GM18508 (cell line): ENCODE data around the gene BCL2L11.
"Not testable (repeated sequence)": the region's sequence is repeated elsewhere in the genome, so short reads cannot be mapped to it uniquely, and the experiment has no call there.

Experiments used
- ATAC-seq: cut with Tn5 transposase; IDR thresholded peaks from one replicate; pipeline ENCODE4 v1.9.1; 2021; ENCODE audit warnings: moderate number of reproducible peaks; ENCODE audit not compliant: insufficient read depth, unreplicated experiment

The BCL2L11 gene, protein sequence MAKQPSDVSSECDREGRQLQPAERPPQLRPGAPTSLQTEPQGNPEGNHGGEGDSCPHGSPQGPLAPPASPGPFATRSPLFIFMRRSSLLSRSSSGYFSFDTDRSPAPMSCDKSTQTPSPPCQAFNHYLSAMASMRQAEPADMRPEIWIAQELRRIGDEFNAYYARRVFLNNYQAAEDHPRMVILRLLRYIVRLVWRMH

DNA sequence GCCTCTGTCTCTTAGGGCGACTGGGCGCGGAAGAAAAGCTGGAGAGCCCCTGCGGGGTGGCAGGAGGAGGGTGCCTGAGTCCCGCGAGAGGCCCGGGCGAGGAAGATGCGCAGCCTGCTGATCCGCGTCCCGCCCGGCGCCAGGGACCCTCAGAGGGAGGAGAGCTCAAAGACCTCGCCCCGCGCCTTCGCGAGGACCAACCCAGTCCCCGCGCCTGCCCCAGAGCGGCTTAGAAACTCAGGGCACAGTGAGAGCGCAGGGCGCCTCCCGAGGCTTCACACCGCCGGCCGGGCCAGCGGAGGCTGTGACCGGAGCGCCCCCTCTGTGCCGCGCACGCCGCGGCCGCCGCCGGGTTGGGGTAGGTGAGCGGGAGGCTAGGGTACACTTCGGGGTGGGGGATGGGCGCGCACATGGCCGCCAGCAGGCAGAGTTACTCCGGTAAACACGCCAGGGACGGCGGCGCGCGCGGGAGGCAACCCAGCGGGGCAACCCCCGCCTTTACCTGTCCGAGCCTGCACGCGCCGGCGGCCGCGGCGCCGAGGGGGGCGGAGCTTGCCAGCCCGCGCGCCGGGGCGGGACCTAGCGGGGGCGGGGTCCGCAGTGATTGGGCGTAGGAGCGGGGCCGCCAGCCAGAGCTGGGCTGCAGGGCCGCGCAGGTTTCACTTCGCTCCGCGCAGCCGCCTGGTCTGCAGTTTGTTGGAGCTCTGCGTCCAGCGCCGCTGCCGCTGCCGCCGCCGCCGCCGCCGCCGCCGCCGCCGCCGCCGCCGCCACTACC lies at the start of gene BCL2L11:
TSS of gene BCL2L11 (plus strand) at position 662 of the 775 bp plus-strand sequence. CDS start 2,832 bp downstream, outside the sequence.
- no peak for ATAC-seq

DNA sequence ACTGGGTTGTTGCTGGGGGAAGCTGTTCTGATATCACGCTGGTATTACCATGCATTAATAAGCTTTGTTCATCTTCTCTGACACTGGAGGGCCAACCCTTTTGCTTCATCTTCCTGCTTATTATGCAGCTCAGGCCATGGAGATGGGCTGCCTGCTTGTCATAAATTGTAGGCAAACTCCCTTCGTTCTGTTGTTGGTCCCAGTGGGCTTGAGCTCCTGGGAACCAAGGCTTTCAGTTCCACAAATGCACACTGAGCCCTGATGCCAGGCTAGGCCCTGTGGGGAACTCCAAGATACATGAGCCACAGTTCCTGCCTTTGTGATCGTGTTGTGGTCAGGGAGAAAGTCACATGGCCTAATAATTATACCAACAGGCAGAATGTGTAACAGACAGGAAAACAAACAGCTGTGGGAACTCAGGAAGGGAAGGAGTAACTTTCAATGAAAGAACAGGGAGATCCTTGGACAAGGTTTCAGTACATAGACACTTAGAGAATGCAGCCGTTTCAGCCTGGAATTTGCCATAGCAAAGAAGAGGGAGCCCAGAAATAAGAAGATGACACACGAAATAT lies 49.0 kb upstream of the BCL2L11 start:
- no peak for ATAC-seq

DNA sequence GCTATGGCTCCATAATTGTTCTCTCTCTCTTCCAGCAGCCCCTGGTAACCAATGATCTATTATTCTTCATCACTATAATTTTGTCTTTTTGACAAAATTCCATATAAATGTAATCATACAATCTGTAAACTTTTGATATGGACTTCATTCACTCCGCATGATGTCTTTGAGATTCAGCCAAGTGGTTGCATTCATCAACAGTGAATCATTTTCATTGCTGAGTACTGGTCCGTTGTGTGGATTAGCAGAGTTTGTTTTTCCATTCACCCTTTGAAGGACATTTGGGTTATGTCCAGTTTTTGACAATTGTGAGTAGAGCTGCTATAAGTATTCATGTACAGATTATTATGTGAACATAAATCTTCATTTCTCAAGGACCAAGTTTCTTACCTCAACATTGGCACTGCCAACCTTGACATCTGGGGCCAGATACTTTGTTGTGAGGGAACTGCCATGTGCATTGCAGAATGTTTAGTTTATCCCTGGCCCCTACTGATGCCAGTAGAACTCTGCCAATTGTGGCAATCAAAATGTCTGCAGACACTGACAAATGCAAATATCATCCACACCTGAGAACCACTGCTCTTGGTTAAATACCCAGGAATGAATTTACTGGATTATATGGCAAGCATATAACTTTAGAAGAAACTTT lies 48.4 kb upstream of the BCL2L11 start:
- ATAC-seq: no peak

DNA sequence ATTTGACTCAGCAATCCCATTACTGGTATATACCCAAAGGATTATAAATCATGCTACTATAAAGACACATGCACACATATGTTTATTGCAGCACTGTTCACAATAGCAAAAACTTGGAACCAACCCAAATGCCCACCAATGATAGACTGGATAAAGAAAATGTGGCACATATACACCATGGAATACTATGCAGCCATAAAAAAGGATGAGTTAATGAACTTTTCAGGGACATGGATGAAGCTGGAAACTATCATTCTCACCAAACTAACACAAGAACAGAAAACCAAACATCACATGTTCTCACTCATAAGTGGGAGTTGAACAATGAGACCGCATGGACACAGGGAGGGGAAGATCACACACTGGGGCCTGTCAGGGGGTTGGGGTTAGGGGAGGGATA lies 38.1 kb upstream of the BCL2L11 start:
- ATAC-seq: not testable (repeated sequence)

DNA sequence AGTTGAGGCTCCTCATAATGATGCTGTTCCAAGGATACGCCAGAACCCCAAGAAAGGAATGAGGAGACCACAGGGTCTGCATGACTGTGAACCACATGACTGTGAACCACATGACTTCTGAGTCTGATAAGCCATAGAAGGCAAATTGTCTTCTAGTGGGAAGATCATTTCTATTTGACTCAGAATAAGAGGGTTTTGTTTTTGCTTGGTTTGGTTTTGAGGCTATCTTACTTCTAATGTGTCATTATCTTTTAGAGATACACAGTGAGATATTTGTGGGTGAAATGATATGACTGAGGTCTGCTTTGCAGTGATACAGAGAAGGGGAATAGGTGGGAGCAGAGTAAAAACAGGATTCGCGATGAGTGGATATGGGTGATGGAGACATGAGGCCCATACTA lies 28.9 kb upstream of the BCL2L11 start:
- ATAC-seq: no peak

DNA sequence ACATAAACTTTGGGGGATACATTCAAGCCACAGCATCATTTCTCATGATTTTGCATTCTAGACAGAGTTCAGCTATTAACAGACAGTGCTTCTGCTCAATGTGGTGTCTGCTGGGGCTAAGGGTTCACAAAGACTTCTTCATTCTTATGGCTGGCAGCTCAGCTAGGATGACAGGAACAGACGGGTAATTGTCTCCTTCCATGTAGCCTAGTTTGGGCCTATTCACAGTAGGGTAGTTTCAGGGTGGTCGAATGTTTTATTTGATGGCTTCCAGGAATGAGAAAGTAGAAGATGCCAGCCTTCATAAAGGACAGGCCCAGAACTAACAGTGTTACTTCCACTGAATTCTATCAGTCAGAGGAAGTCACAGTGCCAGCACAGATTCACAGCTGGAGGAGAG lies 26.0 kb upstream of the BCL2L11 start:
- no peak for ATAC-seq

DNA sequence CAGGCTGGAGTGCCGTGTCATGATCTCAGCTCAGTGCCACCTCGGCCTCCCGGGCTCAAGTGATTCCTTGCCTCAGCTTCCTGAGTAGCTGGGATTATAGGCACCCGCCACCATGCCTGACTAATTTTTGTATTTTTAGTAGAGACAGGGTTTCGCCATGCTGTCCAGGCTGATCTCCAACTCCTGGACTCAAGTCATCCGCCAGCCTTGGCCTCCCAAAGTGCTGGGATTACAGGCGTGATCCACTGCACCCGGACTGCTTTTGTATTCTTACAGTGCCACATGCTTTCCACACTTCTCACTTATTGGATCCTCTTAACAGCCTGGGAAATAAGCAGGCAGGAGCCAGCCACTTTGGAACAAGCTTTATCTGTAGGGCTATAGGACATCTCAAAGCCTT lies 25.3 kb upstream of the BCL2L11 start:
- ATAC-seq: no peak

DNA sequence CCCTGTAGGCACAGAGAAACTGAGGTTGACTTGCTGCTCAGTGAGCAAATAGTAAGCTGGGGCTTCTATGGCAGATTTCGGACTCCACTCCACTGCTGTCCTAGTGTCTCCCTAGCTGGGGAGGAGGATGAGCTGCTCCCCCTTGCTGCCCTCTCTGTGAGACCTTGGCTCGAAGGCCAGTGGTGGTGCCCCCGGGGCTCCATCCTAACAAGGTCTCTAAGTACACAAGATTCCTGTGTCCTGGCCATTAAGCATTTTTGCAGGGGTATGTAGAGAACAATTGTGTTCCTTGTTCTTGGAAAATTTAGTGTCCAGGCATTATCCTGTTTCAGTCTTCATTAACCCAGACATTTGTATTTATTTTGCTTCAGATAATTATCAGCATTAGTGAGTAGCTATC lies 21.3 kb upstream of the BCL2L11 start:
- ATAC-seq: no peak

DNA sequence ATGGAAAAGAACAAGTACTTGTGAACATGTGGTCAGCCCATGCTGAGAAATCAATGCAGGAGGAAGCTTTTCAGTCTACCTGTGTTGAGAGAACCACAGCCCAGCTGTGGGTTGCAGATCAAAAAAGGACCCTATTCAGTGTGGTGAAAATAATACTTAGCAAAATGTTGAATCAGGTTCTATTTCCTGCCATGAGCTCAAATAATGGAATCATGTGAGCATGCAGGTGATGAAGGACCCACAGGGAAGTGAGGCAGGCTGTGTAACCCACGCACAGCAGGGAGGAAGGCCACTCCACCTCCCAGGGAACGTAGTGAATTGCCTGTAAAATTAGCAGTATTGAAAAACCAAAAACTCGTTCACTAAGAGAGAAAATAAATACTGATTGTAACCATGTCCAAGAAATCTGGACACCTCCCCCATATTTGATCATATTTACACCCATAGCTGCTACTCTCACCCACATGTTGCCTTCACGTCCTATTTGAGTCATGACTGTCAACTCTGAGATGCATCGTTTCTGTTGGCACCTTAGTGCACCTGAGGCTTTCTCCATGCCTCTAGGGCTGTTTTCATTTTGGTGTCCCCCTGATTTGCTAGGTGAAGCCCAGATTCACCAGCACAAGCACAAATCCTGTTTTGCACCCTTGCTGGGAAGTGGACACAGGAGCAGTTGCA lies 20.5 kb upstream of the BCL2L11 start:
- no peak for ATAC-seq

DNA sequence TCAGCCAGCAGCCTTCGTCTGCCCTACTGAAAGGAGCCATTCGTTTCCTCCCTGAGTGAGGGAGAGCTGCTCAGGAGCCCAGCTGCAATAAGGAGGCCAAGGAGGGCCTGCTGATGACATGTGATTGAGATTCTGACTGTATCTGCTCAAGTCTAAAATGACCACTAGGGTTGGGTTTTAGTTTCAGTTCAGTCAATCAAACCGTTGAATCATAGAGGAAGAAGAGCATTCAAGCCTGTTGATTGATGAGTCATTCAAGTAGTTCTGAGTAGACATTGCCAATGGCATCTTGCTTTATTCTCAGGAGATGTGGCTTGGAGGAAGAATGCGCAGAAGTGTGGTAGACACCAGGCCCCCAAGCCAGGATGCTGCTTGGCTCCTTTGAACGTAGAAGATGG lies 19.9 kb upstream of the BCL2L11 start:
- ATAC-seq: no peak

DNA sequence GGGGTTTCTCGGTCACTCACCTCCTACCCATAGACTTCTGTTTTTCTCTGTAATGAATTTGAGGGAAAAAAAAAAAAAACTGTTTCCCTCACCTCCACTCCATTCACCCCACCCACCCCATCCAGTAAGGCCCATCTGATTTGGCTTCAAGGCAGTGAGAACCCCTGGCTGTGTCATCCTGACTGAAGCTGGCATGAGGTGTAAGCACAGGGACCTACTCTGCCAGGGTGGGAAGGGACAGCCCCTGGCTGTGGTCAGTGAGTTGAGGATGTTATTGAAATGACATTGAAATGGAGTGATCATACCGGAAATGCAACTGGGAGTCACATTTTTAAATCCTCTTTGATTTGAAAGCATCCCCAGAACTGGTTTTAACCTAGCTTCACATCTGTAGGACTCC lies 19.1 kb upstream of the BCL2L11 start:
- ATAC-seq: no peak

DNA sequence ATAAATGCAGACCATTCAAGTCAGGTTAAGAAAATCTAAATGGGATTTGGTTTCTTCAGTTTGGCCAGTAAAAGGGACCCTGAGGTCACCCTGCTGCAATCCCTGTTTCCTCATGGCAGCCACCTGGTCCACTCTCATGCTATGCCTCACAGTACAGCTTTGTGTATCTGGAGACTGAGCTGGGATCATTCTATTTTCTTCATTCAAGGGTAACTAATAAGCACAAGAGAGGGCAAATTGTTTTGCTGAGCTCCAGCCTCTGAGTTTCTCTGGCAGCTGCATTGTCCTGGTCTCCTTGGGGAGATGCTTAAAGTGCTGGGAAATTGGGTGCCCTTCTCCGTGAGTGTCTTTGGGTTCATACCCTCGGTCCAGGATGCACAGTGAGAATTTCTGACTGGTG lies 18.5 kb upstream of the BCL2L11 start:
- ATAC-seq: no peak

DNA sequence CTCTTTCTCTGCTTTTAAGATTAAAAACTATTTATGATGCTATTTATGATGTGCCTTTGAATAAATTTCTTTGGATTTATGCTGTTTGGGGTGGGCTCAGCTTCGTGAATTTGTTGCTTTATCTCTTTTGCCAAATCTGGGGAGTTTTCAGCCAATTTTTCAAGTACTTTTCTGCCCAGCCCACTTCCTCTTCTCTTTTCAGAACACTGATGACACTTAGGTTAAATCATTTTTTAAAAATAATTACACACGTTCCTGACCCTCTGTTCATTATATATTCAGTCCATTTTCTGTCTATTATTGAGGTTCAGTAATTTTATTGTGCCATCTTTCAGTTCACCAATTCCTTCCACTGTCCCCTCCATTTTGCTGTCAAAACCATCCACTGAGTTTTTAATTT lies 14.8 kb upstream of the BCL2L11 start:
- ATAC-seq: no peak

DNA sequence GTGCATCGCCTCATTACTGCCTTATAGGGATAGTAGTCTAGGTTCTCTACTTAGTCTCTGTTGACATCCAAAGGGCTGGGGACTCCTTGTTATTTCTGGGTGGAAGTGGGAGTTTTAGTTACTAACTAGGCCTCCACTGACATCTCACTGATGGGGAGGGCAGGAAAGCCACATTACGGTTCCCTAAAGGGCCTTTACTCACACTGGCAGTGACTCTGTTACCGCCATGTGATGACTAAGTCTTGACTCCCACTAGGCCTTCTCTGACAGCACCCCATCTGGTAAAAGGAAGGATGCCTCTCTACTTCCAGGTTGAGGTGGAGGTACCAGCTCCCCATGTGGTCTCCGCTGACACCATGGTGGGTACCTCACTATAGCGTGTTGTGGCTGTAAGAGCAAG lies 14.0 kb upstream of the BCL2L11 start:
- no peak for ATAC-seq

DNA sequence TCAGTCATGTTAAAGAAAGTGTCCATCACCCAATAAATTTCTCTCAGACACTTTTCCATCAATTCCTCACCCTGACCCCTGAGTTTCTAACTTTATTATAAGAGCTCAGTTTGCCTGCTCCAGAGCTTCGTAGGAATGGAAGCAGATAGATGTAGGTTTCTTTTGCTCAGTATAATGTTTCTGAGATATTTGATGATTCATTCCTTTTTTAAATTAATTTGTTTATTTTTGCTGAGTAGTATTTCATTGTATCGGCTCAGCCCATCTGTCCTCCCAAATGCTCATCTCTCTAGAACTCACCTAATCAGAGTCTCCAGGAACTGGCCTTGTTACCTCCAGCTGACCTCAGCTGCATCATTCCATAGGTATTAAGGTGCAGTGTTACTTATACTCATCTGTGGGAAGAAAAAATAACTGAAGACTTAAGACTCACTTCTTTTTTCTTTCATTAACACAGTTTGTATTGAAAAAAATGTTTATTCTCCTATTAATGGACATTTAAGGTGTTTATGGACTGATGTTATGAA lies 11.9 kb upstream of the BCL2L11 start:
- ATAC-seq: no peak

DNA sequence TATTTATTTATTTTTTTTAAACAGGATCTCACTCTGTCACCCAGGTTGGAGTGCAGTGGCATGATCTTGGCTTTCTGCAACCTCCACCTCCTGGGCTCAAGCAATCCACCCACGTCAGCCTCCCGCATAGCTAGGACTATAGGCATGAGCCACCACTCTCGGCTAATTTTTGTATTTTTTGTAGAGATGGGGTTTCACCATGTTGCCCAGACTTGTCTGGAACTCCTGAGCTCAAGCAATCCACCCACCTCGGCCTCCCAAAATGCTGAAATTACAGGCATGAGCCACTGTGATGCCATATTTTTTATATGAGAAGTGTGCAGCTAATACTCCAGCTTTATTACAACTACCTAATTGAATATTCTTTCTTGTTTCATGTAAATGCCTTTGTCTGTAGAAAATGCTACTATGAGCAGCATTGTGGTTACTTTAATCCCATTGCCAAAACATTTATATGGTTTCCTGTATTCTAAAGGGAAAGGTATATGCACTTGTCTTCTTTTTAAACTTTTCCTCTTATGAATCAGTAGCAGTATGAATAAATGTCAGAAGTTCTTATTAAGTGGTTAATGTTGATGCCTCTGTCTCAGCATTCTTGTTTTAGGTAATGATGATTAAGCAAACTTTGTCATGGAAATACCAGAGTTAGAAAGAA lies 9.5 kb upstream of the BCL2L11 start:
- no peak for ATAC-seq

DNA sequence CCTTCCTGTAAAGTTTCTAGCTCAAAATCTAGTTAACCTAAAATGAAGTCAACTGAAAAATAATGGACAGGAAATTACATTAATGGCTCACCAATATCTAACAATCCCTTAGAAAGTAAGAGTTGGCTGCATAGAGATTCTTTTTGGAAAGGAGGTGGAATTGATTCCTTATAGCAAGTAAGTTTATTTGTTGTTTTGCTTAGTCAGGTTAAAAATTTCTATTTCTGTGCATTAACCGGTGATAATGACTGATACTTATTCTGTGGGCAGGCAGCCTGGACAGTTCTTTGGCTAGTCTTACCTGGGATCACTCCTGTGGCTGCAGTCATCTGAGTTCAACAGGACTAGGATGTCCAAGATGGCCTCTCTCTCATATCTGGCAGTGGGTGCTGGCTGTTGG lies 6.9 kb upstream of the BCL2L11 start:
- no peak for ATAC-seq

DNA sequence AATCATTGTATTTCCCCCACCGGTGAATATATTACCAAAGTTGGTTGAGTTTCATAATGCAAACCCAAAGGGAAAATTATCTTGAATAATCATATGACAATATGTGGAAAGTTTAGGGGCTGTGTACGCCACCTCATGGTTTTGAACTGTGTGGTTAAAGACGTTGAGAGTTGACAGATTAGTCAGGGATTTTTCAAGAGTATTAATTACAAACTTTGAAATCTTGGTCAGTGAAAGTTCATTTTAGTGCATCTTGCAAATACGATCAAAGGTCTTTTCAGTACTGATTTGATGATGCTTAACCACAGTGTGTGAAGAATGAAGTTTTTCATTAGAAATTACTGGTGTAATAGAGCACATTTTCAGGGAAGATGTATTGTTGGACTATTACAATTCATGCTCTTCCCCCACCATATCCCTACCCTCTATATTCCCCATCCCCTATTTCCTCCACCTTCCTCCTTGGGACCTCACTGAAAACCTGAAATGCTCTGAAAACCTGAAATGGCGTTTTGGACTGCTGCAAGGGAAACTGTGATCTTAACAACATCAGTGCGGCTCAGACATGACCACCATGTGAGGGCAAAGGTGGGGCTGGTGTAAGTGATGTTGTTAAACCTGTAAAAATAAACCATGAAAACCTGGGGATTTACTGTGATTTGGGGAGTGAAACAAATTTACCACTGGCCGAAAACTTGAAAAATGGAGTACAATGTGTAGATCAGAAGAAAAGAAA lies 4.5 kb upstream of the BCL2L11 start:
- no peak for ATAC-seq

DNA sequence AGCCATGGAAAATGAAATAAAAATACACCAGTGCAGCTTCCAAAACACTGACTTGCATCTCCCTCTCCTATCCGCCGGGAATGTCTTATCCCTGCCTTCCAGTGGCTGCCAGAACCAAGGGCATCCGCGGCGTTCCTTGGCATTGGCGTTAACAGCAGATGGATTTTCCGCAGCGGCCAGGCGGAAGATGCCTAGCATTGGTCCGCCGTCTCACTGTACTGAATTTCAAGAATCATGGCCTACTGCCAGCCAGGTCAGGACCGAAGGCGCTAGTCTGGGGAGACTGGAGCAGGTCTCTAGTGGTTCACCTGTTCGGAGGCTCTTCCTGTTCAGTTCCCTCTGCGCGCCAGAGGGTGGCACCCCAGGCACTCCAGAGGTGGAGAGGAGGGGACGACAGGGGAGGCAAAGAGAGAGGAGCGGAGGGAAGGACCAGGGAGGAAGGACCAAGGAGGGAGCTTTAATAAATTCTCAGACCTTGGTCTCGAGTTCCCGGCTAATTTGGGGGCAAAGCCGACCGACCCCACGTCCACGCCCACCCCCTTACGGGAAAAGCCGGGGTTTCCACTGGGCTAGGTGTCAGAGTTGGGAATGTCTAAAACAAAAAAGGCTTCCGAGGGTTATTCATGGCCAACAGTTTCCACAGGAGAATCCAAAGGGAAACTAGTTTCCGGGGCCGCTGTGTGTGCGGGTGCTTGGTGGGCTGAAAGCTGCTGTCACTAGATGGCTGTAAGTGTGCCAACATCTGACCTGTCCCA lies 3.7 kb upstream of the BCL2L11 start:
- ATAC-seq: no peak
